ENCODE data around the gene SLC43A1. TPM values are rescaled to one million over a fixed set of nuclear protein-coding genes. Genes with fewer than 3 reads are reported as not detected.

The SLC43A1 gene
- total RNA-seq, 1 donor from 2014 or later, result 16.2 TPM

DNA sequence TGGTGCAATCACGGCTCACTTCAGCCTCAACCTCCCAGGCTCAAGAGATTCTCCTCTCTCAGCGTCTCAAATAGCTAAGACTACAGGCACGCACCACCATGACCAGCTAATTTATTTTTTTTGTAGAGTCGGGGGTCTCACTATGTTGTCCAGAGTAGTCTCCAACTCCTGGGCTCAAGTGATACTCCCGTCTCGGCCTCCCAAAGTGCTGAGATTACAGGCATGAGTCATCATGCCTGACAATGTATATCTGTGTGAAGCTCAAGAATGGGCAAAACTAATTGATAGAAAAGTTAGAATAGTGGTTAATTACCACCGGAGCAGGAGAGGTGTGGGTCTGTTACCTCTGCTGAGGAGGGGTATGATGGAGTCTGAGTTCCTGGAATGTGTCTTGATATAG lies 79.5 kb downstream of the SLC43A1 start:
- TF ChIP-seq, protein P1, sequence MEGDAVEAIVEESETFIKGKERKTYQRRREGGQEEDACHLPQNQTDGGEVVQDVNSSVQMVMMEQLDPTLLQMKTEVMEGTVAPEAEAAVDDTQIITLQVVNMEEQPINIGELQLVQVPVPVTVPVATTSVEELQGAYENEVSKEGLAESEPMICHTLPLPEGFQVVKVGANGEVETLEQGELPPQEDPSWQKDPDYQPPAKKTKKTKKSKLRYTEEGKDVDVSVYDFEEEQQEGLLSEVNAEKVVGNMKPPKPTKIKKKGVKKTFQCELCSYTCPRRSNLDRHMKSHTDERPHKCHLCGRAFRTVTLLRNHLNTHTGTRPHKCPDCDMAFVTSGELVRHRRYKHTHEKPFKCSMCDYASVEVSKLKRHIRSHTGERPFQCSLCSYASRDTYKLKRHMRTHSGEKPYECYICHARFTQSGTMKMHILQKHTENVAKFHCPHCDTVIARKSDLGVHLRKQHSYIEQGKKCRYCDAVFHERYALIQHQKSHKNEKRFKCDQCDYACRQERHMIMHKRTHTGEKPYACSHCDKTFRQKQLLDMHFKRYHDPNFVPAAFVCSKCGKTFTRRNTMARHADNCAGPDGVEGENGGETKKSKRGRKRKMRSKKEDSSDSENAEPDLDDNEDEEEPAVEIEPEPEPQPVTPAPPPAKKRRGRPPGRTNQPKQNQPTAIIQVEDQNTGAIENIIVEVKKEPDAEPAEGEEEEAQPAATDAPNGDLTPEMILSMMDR (IDR thresholded peaks at IDR 0.05), result no peak

DNA sequence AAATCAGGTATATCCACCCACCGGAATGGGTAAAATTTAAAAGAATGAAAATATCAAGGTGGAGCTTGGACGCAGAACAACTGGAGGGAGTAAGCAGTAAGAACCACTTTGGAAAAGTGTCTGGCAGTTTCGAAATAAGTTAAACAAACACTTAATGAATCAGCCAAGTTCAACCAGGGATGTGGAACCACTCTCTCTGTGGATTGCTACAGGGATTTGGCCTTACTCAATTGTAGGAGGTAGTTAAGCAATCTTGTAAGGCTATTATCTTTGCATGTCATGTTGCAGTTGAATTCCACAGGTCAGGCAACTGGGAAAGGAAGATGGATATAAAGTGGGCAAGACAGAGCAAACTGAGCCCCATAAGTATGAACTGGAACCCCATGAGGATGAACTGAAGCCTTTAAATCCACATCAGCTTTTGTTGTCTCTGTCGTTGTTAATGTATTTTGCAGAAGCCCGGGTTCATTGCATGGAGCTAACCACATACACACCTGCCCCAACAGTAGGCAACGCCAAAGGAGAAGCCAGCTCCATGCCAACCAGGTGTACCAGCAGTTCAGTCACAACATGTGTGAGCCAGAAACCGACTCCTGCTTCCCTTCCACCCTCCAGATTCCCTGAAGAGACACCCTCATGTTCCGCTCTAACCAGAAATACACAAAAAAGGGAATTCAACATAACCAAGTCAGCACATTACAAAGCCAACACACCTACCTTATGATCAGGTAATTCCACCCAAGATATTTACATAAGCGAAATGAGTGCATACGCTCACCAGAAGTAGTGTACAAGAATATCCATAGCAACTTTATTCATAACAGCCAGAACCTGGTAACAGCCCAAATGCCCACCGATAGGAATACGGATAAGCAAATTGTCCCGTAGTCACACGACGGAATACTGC lies 80.6 kb downstream of the SLC43A1 start:
- Mint-ChIP-seq H3K36me3 (ENCODE audit: unreplicated experiment) (no peaks in the 10 kb centered on the region), H3K4me3 (ENCODE audit: unreplicated experiment) (no peak overlapping the region), H3K27ac (ENCODE audit: unreplicated experiment) (no peak overlapping the region), H3K4me1 (ENCODE audit: unreplicated experiment) (peaks cover 9% of the 10 kb centered on the region), H3K9me3 (ENCODE audit: unreplicated experiment) (no peaks in the 10 kb centered on the region), H3K27me3 (ENCODE audit: unreplicated experiment) (no peaks in the 10 kb centered on the region)
- DNase-seq (ENCODE audit: extremely low spot score, unreplicated experiment), result no peak
- TF ChIP-seq, protein P1 (IDR thresholded peaks at IDR 0.05), result no peak

More for the DNA sequence above, 79.5 kb downstream of the SLC43A1 start:
- Mint-ChIP-seq H3K27ac (ENCODE audit: unreplicated experiment) (no peak overlapping the region), H3K36me3 (ENCODE audit: unreplicated experiment) (no peaks in the 10 kb centered on the region), H3K27me3 (ENCODE audit: unreplicated experiment) (no peaks in the 10 kb centered on the region), H3K4me1 (ENCODE audit: unreplicated experiment) (peaks cover 9% of the 10 kb centered on the region), H3K9me3 (ENCODE audit: unreplicated experiment) (no peaks in the 10 kb centered on the region), H3K4me3 (ENCODE audit: unreplicated experiment) (no peak overlapping the region)
- DNase-seq (ENCODE audit: extremely low spot score, unreplicated experiment), result no peak

Other genes starting within 250 kb of the SLC43A1 start
- 152 and 169 TPM in 2 replicates for gene TNKS1BP1, start 190.8 kb downstream of the SLC43A1 start, total RNA-seq
- 97.4 and 99.4 TPM in 2 replicates for gene SSRP1, start 179.8 kb downstream of the SLC43A1 start, total RNA-seq
- not detected in 2 replicates for gene P2RX3, start 177.3 kb downstream of the SLC43A1 start, total RNA-seq
- gene PRG3, start 134.6 kb downstream of the SLC43A1 start, total RNA-seq, result not detected in 2 replicates
- not detected in 2 replicates for gene PRG2, start 125.1 kb downstream of the SLC43A1 start, total RNA-seq
- 14.9 and 17.1 TPM in 2 replicates for gene SLC43A3, start 88.6 kb downstream of the SLC43A1 start, total RNA-seq
- gene RTN4RL2, start 55.2 kb downstream of the SLC43A1 start, total RNA-seq, result 0.81 and 0.84 TPM in 2 replicates
- gene TIMM10, start 15.1 kb upstream of the SLC43A1 start, total RNA-seq, result 47.3 and 54.5 TPM in 2 replicates
- gene SMTNL1, start 21.9 kb upstream of the SLC43A1 start, total RNA-seq, result not detected in 2 replicates
- 58.9 and 62.5 TPM in 2 replicates for gene UBE2L6, start 52.0 kb upstream of the SLC43A1 start, total RNA-seq
- 19.9 and 21.9 TPM in 2 replicates for gene SERPING1, start 82.0 kb upstream of the SLC43A1 start, total RNA-seq
- 0.24 and 0.35 TPM in 2 replicates for gene YPEL4, start 134.2 kb upstream of the SLC43A1 start, total RNA-seq
- gene CLP1, start 142.1 kb upstream of the SLC43A1 start, total RNA-seq, result 12.6 and 14.4 TPM in 2 replicates
- 60.5 and 78.0 TPM in 2 replicates for gene ZDHHC5, start 152.4 kb upstream of the SLC43A1 start, total RNA-seq
- 18.5 and 20.4 TPM in 2 replicates for gene MED19, start 196.5 kb upstream of the SLC43A1 start, total RNA-seq
- 61.9 and 62.2 TPM in 2 replicates for gene TMX2, start 196.9 kb upstream of the SLC43A1 start, total RNA-seq
- gene SELENOH, start 225.8 kb upstream of the SLC43A1 start, total RNA-seq, result 103 and 122 TPM in 2 replicates
- not detected in 2 replicates for gene BTBD18, start 236.1 kb upstream of the SLC43A1 start, total RNA-seq
- gene CTNND1, start 246.1 kb upstream of the SLC43A1 start, total RNA-seq, result 181 and 183 TPM in 2 replicates

All from osteocyte (in vitro differentiated cells).